HFF-Myc (cell line): ENCODE data around the gene ARRB1.
"Not testable (repeated sequence)": the region's sequence is repeated elsewhere in the genome, so short reads cannot be mapped to it uniquely, and the experiment has no call there.

ENCODE experiments used
- DNase-seq: peaks from one replicate; pipeline ENCODE4 v3.0.0-alpha.2; 2011; ENCODE audit warnings: low read depth; ENCODE audit errors: extremely low read depth
- H3K4me3 ChIP-seq: replicated peaks from 2 replicates; pipeline ENCODE4 v1.5.1; 2011; ENCODE audit warnings: low read depth, mild to moderate bottlenecking, control low read depth, low read length
- TF ChIP-seq, protein P1 (sequence below): IDR thresholded peaks from 2 replicates; pipeline ENCODE4 v1.5.1; 2012; ENCODE audit warnings: mild to moderate bottlenecking, low read depth, low read length, control low read depth; ENCODE audit errors: missing control alignments

Gene ARRB1

DNA sequence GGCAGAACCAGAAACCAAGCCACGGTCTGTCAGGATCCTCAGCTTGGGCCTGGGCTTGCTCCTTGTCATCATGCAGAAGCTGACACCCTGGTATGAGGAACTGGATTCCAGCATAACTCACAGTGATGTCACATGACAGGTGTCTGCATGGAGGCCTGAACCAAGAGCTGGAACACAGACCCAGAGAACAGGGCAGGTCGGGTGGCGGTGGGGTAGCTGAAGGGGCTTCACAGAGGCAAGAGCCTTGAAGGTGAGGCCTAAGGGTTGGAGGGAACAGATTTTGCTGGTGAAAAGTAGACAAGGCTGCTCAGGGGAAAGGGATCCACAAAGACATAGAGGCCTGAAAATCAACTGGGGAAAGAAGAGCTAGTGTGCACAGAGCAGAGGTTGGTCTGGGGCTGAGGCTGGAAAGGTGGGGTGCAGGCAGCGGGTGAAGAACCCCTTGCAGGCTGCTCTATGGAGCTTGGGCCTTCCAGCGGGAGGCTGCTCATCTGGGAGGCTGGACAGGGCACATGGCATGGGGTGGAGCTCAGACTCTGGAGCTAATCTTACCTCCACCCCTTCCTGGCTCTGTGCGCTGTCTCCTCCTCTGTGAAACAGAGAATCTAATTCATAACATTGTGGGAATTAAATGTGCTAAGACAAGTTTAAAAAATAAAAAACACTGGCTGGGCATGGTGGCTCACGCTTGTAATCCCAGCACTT lies 29.4 kb upstream of the ARRB1 start:
- TF ChIP-seq, protein P1, sequence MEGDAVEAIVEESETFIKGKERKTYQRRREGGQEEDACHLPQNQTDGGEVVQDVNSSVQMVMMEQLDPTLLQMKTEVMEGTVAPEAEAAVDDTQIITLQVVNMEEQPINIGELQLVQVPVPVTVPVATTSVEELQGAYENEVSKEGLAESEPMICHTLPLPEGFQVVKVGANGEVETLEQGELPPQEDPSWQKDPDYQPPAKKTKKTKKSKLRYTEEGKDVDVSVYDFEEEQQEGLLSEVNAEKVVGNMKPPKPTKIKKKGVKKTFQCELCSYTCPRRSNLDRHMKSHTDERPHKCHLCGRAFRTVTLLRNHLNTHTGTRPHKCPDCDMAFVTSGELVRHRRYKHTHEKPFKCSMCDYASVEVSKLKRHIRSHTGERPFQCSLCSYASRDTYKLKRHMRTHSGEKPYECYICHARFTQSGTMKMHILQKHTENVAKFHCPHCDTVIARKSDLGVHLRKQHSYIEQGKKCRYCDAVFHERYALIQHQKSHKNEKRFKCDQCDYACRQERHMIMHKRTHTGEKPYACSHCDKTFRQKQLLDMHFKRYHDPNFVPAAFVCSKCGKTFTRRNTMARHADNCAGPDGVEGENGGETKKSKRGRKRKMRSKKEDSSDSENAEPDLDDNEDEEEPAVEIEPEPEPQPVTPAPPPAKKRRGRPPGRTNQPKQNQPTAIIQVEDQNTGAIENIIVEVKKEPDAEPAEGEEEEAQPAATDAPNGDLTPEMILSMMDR: no peak
- H3K4me3 ChIP-seq: no peak overlapping the region
- DNase-seq: no peak

DNA sequence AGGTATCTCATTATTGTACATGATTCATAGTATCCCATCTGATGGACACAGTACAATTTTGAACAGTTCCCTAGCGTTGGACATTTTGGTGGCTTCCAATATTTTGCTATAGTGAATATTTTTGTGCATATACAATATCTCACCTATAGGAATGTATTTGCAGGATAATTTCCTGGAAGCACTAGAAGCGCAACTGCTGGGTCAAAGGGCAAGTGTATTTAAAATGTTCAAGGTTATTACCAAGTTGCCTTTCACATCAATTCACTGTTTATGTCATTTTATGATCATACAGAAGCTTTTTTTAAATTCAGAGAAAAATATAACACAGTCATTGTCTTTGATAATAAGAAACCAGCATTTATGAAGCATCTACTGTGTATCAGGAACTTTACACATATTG lies 28.8 kb upstream of the ARRB1 start:
- TF ChIP-seq, protein P1: no peak
- no peak overlapping the region for H3K4me3 ChIP-seq
- no peak for DNase-seq

DNA sequence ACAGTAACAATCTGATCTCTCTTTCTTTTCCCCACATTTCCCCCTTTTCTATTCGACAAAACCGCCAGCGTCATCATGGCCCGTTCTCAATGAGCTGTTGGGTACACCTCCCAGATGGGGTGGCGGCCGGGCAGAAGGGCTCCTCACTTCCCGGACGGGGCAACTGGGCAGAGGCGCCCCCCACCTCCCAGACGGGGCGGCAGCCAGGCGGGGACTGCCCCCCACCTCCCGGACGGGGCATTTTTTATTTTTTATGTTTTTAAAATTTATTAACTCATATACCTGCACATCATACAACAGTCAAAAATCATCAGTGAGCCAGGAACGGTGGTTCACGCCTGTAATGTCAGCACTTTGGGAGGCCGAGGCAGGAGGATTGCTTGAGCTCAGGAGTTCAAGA lies 27.3 kb upstream of the ARRB1 start:
- not testable (repeated sequence) for H3K4me3 ChIP-seq, DNase-seq

DNA sequence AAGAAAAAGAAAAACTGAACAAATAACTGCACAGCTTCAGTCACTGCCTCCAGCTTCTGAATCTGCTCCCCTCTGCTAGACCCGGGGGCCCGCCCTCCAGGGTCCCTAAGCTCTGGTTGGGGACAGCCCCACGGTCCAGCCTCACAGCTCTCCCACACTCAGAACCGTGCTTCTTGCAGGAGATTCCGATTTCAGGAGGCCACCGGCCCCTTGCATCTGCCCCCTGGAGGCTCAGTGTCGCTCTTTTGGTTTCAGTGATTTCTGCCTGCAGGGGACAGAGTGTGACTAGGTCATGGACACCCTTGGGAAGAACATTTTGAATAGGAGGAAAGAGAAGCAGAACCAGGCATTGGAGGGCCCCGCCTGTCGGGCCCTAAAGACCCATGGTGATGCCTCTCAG lies 24.7 kb upstream of the ARRB1 start:
- DNase-seq: no peak
- H3K4me3 ChIP-seq: no peak overlapping the region
- TF ChIP-seq, protein P1: no peak

DNA sequence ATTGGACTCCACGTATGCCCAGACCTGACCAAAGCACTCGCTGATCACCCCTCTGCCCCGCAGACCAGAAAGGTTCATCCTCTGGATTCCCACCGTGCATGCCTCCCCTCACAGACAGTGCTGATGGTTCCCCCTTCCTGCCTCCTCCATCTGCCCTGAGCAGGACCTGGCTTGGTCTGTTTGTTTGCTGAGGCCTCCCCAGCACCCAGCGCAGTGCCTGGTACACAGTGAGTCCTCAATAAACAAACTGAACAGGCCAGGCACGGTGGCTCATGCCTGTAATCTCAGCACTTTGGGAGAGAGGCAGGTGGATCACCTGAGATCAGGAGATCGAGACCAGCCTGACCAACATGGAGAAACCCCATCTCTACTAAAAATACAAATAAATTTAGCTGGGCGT lies 24.2 kb upstream of the ARRB1 start:
- TF ChIP-seq, protein P1: no peak
- DNase-seq: no peak
- H3K4me3 ChIP-seq: no peak overlapping the region

DNA sequence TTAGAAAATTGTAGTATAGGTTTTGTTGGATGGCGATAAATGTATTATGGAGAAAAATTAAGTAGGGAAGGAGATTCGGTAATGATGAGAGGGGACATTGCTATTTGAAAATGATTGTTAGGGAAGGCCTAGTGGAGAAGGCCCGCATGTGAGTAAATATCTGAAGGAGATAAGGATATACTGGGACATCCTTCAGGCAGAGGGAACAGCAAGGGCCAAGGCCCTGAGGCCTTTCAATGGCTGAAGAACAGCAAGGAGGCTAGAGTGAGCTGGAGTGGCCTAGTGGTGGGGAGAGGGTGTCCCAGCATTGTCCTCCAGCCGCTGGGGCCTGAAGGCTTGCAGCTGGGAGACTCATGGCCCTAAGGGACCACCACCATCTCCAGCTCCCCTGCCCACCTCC lies 23.2 kb upstream of the ARRB1 start:
- H3K4me3 ChIP-seq: no peak overlapping the region
- TF ChIP-seq, protein P1: no peak
- DNase-seq: no peak

DNA sequence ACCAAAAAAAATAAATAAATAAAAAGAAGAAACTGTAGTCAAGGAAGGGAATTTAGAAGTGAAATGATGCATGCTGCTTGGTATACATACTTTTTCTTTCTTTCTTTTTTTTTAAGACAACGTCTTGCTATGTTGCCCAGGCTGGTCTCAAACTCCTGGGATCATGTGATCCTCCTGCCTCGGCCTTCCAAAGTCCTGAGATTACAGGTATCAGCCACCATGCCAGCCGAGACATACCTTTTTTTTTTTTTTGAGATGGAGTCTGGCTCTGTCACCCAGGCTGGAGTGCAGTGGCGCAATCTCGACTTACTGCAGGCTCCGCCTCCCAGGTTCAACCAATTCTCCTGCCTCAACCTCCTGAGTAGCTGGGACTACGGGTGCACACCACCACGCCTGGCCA lies 21.7 kb upstream of the ARRB1 start:
- TF ChIP-seq, protein P1: no peak
- DNase-seq: no peak
- H3K4me3 ChIP-seq: no peak overlapping the region
